HG03066 (cell line): ENCODE measurements around the gene MUC5B.
"Not testable (repeated sequence)": the region's sequence is repeated elsewhere in the genome, so short reads cannot be mapped to it uniquely, and the experiment has no call there.

Source experiments
- ATAC-seq: cut with Tn5 transposase; IDR thresholded peaks from one replicate; pipeline ENCODE4 v1.9.1; 2021; ENCODE audit warnings: low read depth; ENCODE audit not compliant: unreplicated experiment

Gene MUC5B

GRCh38 chr11:1242751-1243150 is 19.9 kb downstream of the MUC5B start:
- ATAC-seq: not testable (repeated sequence)

- ATAC-seq: not testable (repeated sequence)
Observed at GRCh38 chr11:1243521-1243920, 20.7 kb downstream of the MUC5B start.

- ATAC-seq: not testable (repeated sequence)
Observed at GRCh38 chr11:1244557-1244956, 21.7 kb downstream of the MUC5B start.

- ATAC-seq: not testable (repeated sequence)
Observed at GRCh38 chr11:1245717-1246116, 22.9 kb downstream of the MUC5B start.

GRCh38 chr11:1246301-1246700 is 23.4 kb downstream of the MUC5B start:
- not testable (repeated sequence) for ATAC-seq

- ATAC-seq: not testable (repeated sequence)
Observed at GRCh38 chr11:1247026-1247425, 24.2 kb downstream of the MUC5B start.

- not testable (repeated sequence) for ATAC-seq
Observed at GRCh38 chr11:1248951-1249350, 26.1 kb downstream of the MUC5B start.

GRCh38 chr11:1250411-1250810 is 27.5 kb downstream of the MUC5B start:
- ATAC-seq: not testable (repeated sequence)

- no peak for ATAC-seq
Observed at GRCh38 chr11:1251236-1251770, 28.4 kb downstream of the MUC5B start.

- ATAC-seq: no peak
Observed at GRCh38 chr11:1252371-1253102, 29.7 kb downstream of the MUC5B start.

GRCh38 chr11:1253103-1253485 is 30.2 kb downstream of the MUC5B start:
- no peak for ATAC-seq

- ATAC-seq: no peak
Observed at GRCh38 chr11:1254086-1254648, 31.3 kb downstream of the MUC5B start.

GRCh38 chr11:1254733-1255132 is 31.9 kb downstream of the MUC5B start:
- no peak for ATAC-seq

- no peak for ATAC-seq
Observed at GRCh38 chr11:1255151-1255550, 32.3 kb downstream of the MUC5B start.

GRCh38 chr11:1256257-1257045 is 33.6 kb downstream of the MUC5B start:
- no peak for ATAC-seq

- no peak for ATAC-seq
Observed at GRCh38 chr11:1257366-1257765, 34.5 kb downstream of the MUC5B start.

- no peak for ATAC-seq
Observed at GRCh38 chr11:1257916-1258315, 35.0 kb downstream of the MUC5B start.

- ATAC-seq: no peak
Observed at GRCh38 chr11:1258401-1259075, 35.7 kb downstream of the MUC5B start.

GRCh38 chr11:1259076-1259461 is 36.2 kb downstream of the MUC5B start:
- no peak for ATAC-seq

GRCh38 chr11:1259561-1259960 is 36.7 kb downstream of the MUC5B start:
- ATAC-seq: no peak

GRCh38 chr11:1260023-1260501 is 37.2 kb downstream of the MUC5B start:
- ATAC-seq: no peak
